GM18858 (cell line): Measurements from ENCODE around the gene TFRC.
"Not testable (repeated sequence)": the region's sequence is repeated elsewhere in the genome, so short reads cannot be mapped to it uniquely, and the experiment has no call there.

Experiments used
- ATAC-seq: cut with Tn5 transposase; IDR thresholded peaks from one replicate; pipeline ENCODE4 v1.9.1; 2021; ENCODE audit not compliant: unreplicated experiment

Gene TFRC

GRCh38 chr3:196081834-196082618 is at the start of gene TFRC:
TSS of gene TFRC (minus strand) at chr3:196082090. CDS start at chr3:196077099, 4,991 bp downstream.
- peak; percentile 79 for ATAC-seq

GRCh38 chr3:196128172-196128843 is 46.4 kb upstream of the TFRC start:
- ATAC-seq, result no peak

GRCh38 chr3:196127308-196128040 is 45.6 kb upstream of the TFRC start:
- ATAC-seq, result no peak

GRCh38 chr3:196124608-196125007 is 42.7 kb upstream of the TFRC start:
- ATAC-seq, result no peak

- no peak for ATAC-seq
Measured at GRCh38 chr3:196122688-196123046, 40.8 kb upstream of the TFRC start.

- ATAC-seq, result no peak
Measured at GRCh38 chr3:196122021-196122687, 40.3 kb upstream of the TFRC start.

GRCh38 chr3:196121066-196121465 is 39.2 kb upstream of the TFRC start:
- ATAC-seq, result no peak

GRCh38 chr3:196120291-196120951 is 38.5 kb upstream of the TFRC start:
- ATAC-seq, result no peak

GRCh38 chr3:196117809-196118208 is 35.9 kb upstream of the TFRC start:
- no peak for ATAC-seq

- ATAC-seq, result peak; percentile 60
Measured at GRCh38 chr3:196115678-196116083, 33.8 kb upstream of the TFRC start.

GRCh38 chr3:196111939-196112386 is 30.1 kb upstream of the TFRC start:
- no peak for ATAC-seq

- ATAC-seq, result no peak
Measured at GRCh38 chr3:196108075-196108743, 26.3 kb upstream of the TFRC start.

- not testable (repeated sequence) for ATAC-seq
Measured at GRCh38 chr3:196104707-196105106, 22.8 kb upstream of the TFRC start.

- ATAC-seq, result not testable (repeated sequence)
Measured at GRCh38 chr3:196098365-196098980, 16.6 kb upstream of the TFRC start.

GRCh38 chr3:196097373-196098154 is 15.7 kb upstream of the TFRC start:
- ATAC-seq, result no peak

- peak; percentile 80 for ATAC-seq
Measured at GRCh38 chr3:196096382-196096953, 14.6 kb upstream of the TFRC start.

GRCh38 chr3:196093317-196094111 is 11.6 kb upstream of the TFRC start:
- no peak for ATAC-seq

GRCh38 chr3:196087906-196088305 is 6.0 kb upstream of the TFRC start:
- ATAC-seq, result no peak
